Muscle of leg (tissue), 11 donors: ENCODE measurements around the gene FOXN3. TPM values are rescaled to one million over a fixed set of nuclear protein-coding genes. Genes with fewer than 3 reads are reported as not detected.

Experiments
- DNase-seq: peaks from one replicate; pipeline ENCODE4 v3.0.0; 2013
- H3K27ac ChIP-seq: one replicate; pipeline ENCODE4 v1.5.1; 2013; ENCODE audit warnings: mild to moderate bottlenecking, low read length, control low read depth
- H3K27me3 ChIP-seq: one replicate; pipeline ENCODE4 v1.6.1; 2013; ENCODE audit warnings: low read length; ENCODE audit not compliant: control insufficient read depth, insufficient read depth
- H3K36me3 ChIP-seq: one replicate; pipeline ENCODE4 v1.6.1; 2013; ENCODE audit warnings: low read length; ENCODE audit not compliant: control insufficient read depth, insufficient read depth
- H3K4me1 ChIP-seq: one replicate; pipeline ENCODE4 v1.6.1; 2013; ENCODE audit warnings: low read length; ENCODE audit not compliant: control insufficient read depth, insufficient read depth
- H3K4me3 ChIP-seq: one replicate; pipeline ENCODE4 v1.5.1; 2013; ENCODE audit warnings: low read length, control low read depth
- H3K9me3 ChIP-seq: replicated peaks from 2 replicates; pipeline ENCODE4 v1.6.1; 2013; ENCODE audit warnings: low read depth, low read length; ENCODE audit not compliant: control insufficient read depth
- WGBS: methylation state at CpG from one replicate; pipeline ENCODE4 v1.1.5; 2013; ENCODE audit warnings: missing lambda C conversion rate; ENCODE audit not compliant: insufficient coverage; 5-methylcytosine and 5-hydroxymethylcytosine counted together
- polyA plus RNA-seq, 8 donors: library from polyadenylated mRNA; unstranded; fragments of 120-200 nt; gene quantifications; one replicate each; pipeline versions ENCODE4 v1.2.1 to v1.2.3, GENCODE V29; 2013; ENCODE audit warnings: inconsistent platforms in 1 of 8, low replicate concordance in 1 of 8; ENCODE audit not compliant: insufficient read length in 8 of 8, insufficient read depth in 1 of 8
- total RNA-seq: library from RNA; stranded (reverse); fragments of 120-200 nt; gene quantifications from one replicate; pipeline ENCODE4 v1.2.4, GENCODE V29; 2013

FOXN3 gene
- total and polyA plus RNA-seq, 9 donors, result 43.4 to 79.2 (median 64.0) TPM

- no peak overlapping the region for H3K4me3 ChIP-seq
- 79% methylated on average over 13 of the region's 19 CpGs for WGBS
- H3K9me3 ChIP-seq, result no peaks in the 10 kb centered on the region
- DNase-seq, result no peak
- no peak overlapping the region for H3K27ac ChIP-seq
- no peaks in the 10 kb centered on the region for H3K36me3 ChIP-seq
- no peaks in the 10 kb centered on the region for H3K27me3 ChIP-seq
- peaks cover 26% of the 10 kb centered on the region for H3K4me1 ChIP-seq
Measured at GRCh38 chr14:89366864-89367778, 49.9 kb downstream of the FOXN3 start.

GRCh38 chr14:89365061-89365801 lies 51.8 kb downstream of the FOXN3 start:
- Histone ChIP-seq H3K4me3 (no peak overlapping the region), H3K27me3 (no peaks in the 10 kb centered on the region), H3K27ac (no peak overlapping the region), H3K36me3 (no peaks in the 10 kb centered on the region), H3K4me1 (peaks cover 10% of the 10 kb centered on the region), H3K9me3 (no peaks in the 10 kb centered on the region)
- 65% methylated on average over 4 of the region's 13 CpGs for WGBS
- peak; percentile 73 for DNase-seq

- DNase-seq, result no peak
- Histone ChIP-seq H3K27me3 (no peaks in the 10 kb centered on the region), H3K27ac (no peak overlapping the region), H3K4me1 (peaks cover 16% of the 10 kb centered on the region), H3K9me3 (no peaks in the 10 kb centered on the region), H3K4me3 (no peak overlapping the region), H3K36me3 (no peaks in the 10 kb centered on the region)
- WGBS, result no CpG with 5 or more reads among the region's 3 CpGs
Measured at GRCh38 chr14:89364316-89364715, 52.7 kb downstream of the FOXN3 start.

- peaks cover 14% of the 10 kb centered on the region for H3K4me1 ChIP-seq
- H3K9me3 ChIP-seq, result no peaks in the 10 kb centered on the region
- peaks cover 8% of the 10 kb centered on the region for H3K36me3 ChIP-seq
- no peak overlapping the region for H3K4me3 ChIP-seq
- 58% methylated on average over 2 of the region's 3 CpGs for WGBS
- no peak overlapping the region for H3K27ac ChIP-seq
- DNase-seq, result no peak
- H3K27me3 ChIP-seq, result no peaks in the 10 kb centered on the region
Measured at GRCh38 chr14:89360277-89360676, 56.8 kb downstream of the FOXN3 start.

GRCh38 chr14:89359477-89360222 lies 57.4 kb downstream of the FOXN3 start:
- H3K36me3 ChIP-seq, result peaks cover 8% of the 10 kb centered on the region
- H3K27me3 ChIP-seq, result no peaks in the 10 kb centered on the region
- H3K9me3 ChIP-seq, result no peaks in the 10 kb centered on the region
- peaks cover 11% of the 10 kb centered on the region for H3K4me1 ChIP-seq
- no peak overlapping the region for H3K4me3 ChIP-seq
- DNase-seq, result no peak
- H3K27ac ChIP-seq, result no peak overlapping the region
- 48% methylated on average over 6 of the region's 13 CpGs for whole genome bisulfite sequencing

- WGBS, result 67% methylated on average over 1 of the region's 8 CpGs
Measured at GRCh38 chr14:89357655-89358297, 59.3 kb downstream of the FOXN3 start.

GRCh38 chr14:89356927-89357326 lies 60.1 kb downstream of the FOXN3 start:
- WGBS, result 90% methylated on average over 3 of the region's 5 CpGs
- no peak overlapping the region for H3K4me3 ChIP-seq
- H3K9me3 ChIP-seq, result no peaks in the 10 kb centered on the region
- no peaks in the 10 kb centered on the region for H3K27me3 ChIP-seq
- peaks cover 8% of the 10 kb centered on the region for H3K36me3 ChIP-seq
- H3K4me1 ChIP-seq, result peaks cover 24% of the 10 kb centered on the region
- H3K27ac ChIP-seq, result no peak overlapping the region
- no peak for DNase-seq

More at GRCh38 chr14:89357655-89358297, 59.3 kb downstream of the FOXN3 start:
- no peak for DNase-seq
- peaks cover 15% of the 10 kb centered on the region for H3K4me1 ChIP-seq
- no peaks in the 10 kb centered on the region for H3K9me3 ChIP-seq
- no peak overlapping the region for H3K27ac ChIP-seq
- H3K36me3 ChIP-seq, result peaks cover 8% of the 10 kb centered on the region
- H3K27me3 ChIP-seq, result no peaks in the 10 kb centered on the region
- no peak overlapping the region for H3K4me3 ChIP-seq

GRCh38 chr14:89356496-89356895 lies 60.5 kb downstream of the FOXN3 start:
- Histone ChIP-seq H3K36me3 (peaks cover 8% of the 10 kb centered on the region), H3K27me3 (no peaks in the 10 kb centered on the region), H3K9me3 (no peaks in the 10 kb centered on the region), H3K4me1 (peaks cover 27% of the 10 kb centered on the region), H3K27ac (no peak overlapping the region), H3K4me3 (no peak overlapping the region)
- no CpG with 5 or more reads among the region's 3 CpGs for WGBS
- no peak for DNase-seq

GRCh38 chr14:89353766-89354113 lies 63.3 kb downstream of the FOXN3 start:
- peaks cover 37% of the 10 kb centered on the region for H3K4me1 ChIP-seq
- no peak overlapping the region for H3K4me3 ChIP-seq
- no CpG with 5 or more reads among the region's 3 CpGs for whole genome bisulfite sequencing
- no peaks in the 10 kb centered on the region for H3K9me3 ChIP-seq
- H3K36me3 ChIP-seq, result peaks cover 8% of the 10 kb centered on the region
- H3K27ac ChIP-seq, result no peak overlapping the region
- DNase-seq, result no peak
- H3K27me3 ChIP-seq, result no peaks in the 10 kb centered on the region
